GM23248 (cell line): ENCODE data around the gene ZNF467. TPM values are rescaled to one million over a fixed set of nuclear protein-coding genes. Genes with fewer than 3 reads are reported as not detected.

Experiments used
- DNase-seq: peaks from one replicate; pipeline ENCODE4 v3.0.0-alpha.2; 2015
- H2AFZ ChIP-seq: fragments of 200-600 bp; sonication (generic); 2 replicates; pipeline ENCODE4 v1.6.1; 2016; ENCODE audit warnings: antibody characterized with exemption
- H3F3A ChIP-seq: fragments of 200-600 bp; sonication (generic); 2 replicates; pipeline ENCODE4 v1.6.1; 2016; ENCODE audit warnings: mild to moderate bottlenecking, antibody characterized with exemption, mixed run types; ENCODE audit not compliant: insufficient read depth
- H3K27ac ChIP-seq: fragments of 200-600 bp; sonication (generic); 2 replicates; pipeline ENCODE4 v1.5.1; 2016; ENCODE audit warnings: mild to moderate bottlenecking
- H3K27me3 ChIP-seq: fragments of 200-600 bp; sonication (generic); replicated peaks from 2 replicates; pipeline ENCODE4 v1.6.1; 2016; ENCODE audit warnings: mild to moderate bottlenecking; ENCODE audit not compliant: insufficient read depth
- H3K36me3 ChIP-seq: fragments of 200-600 bp; sonication (generic); 2 replicates; pipeline ENCODE4 v1.6.1; 2016; ENCODE audit warnings: low read depth, mild to moderate bottlenecking
- H3K4me1 ChIP-seq: fragments of 200-600 bp; sonication (generic); 2 replicates; pipeline ENCODE4 v1.6.1; 2016; ENCODE audit warnings: mild to moderate bottlenecking; ENCODE audit not compliant: insufficient read depth
- H3K4me2 ChIP-seq: fragments of 200-600 bp; sonication (generic); one replicate; pipeline ENCODE4 v1.6.1; 2016; ENCODE audit warnings: mild to moderate bottlenecking; ENCODE audit not compliant: unreplicated experiment
- H3K4me3 ChIP-seq: fragments of 200-600 bp; sonication (generic); 2 replicates; pipeline ENCODE4 v1.5.1; 2016; ENCODE audit warnings: mild to moderate bottlenecking
- H3K79me2 ChIP-seq: fragments of 200-600 bp; sonication (generic); 2 replicates; pipeline ENCODE4 v1.6.1; 2016; ENCODE audit warnings: mild to moderate bottlenecking; ENCODE audit not compliant: insufficient read depth
- H3K9ac ChIP-seq: fragments of 200-600 bp; sonication (generic); 2 replicates; pipeline ENCODE4 v1.6.1; 2016; ENCODE audit warnings: mild to moderate bottlenecking
- H3K9me2 ChIP-seq: fragments of 200-600 bp; sonication (generic); 2 replicates; pipeline ENCODE4 v1.6.1; 2016; ENCODE audit warnings: mixed run types, mild to moderate bottlenecking, moderate library complexity; ENCODE audit not compliant: insufficient read depth
- H3K9me3 ChIP-seq: fragments of 200-600 bp; sonication (generic); one replicate; pipeline ENCODE4 v1.6.1; 2017; ENCODE audit warnings: low read depth
- H4K20me1 ChIP-seq: fragments of 200-600 bp; sonication (generic); 2 replicates; pipeline ENCODE4 v1.6.0; 2016; ENCODE audit not compliant: insufficient read depth
- EZH2 ChIP-seq: fragments of 200-600 bp; sonication (generic); IDR thresholded peaks from 2 replicates; pipeline ENCODE4 v1.6.1; 2018; ENCODE audit warnings: antibody characterized with exemption, mild to moderate bottlenecking; ENCODE audit not compliant: insufficient read depth, poor library complexity, severe bottlenecking
- EZH2phosphoT487 ChIP-seq: fragments of 200-600 bp; sonication (generic); IDR thresholded peaks from 2 replicates; pipeline ENCODE4 v1.6.1; 2018; ENCODE audit warnings: antibody characterized with exemption, moderate library complexity, mild to moderate bottlenecking, low read depth; ENCODE audit not compliant: insufficient read depth
- WGBS, 2 experiments: methylation state at CpG; one replicate each; pipeline ENCODE4 v1.1.6; 2015 to 2017; ENCODE audit warnings: low lambda C conversion rate in 2 of 2, low coverage in 1 of 2; ENCODE audit errors: missing lambda C conversion rate in 2 of 2; 5-methylcytosine and 5-hydroxymethylcytosine counted together
- in situ Hi-C: fragments of 300-500 bp; cut with MboI; formaldehyde crosslinking; loops from 2 replicates; pipeline ENCODE4 v1.15.0; 2020
- polyA plus RNA-seq: library from polyadenylated mRNA; unstranded; fragments of >200 nt; fragmentation: Nextera tagmentation; extraction: Ambion mirVana; gene quantifications from 2 replicates; pipeline ENCODE4 v1.2.1, GENCODE V29; 2016
- total RNA-seq: library from RNA; depleted of rRNA; stranded (reverse); fragments of >200 nt; shearing (Covaris generic); gene quantifications from 2 replicates; pipeline ENCODE4 v1.2.3, GENCODE V29; 2014

Gene ZNF467
- total and polyA plus RNA-seq, 2 experiments from 2014 or later = not detected

DNA sequence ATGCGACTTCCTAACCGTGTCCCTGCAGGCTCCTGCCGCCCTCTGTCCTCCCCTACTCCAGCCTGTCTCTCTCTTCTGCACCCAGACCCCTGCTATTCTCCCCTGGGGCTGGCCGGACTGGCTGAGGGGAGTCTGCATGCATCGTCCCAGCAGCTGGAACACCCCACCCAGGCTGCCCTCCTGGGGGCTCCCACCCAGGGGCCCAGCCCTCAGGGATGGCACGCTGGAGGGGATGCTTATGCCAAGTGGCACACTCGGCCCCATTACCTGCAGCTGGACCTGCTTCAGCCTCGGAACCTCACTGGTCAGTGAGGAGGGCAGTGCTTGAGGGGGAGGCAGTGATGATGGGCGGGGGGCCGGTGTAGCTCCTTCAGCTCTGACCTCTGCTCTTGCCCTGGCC lies 21.7 kb upstream of the ZNF467 start:
- Histone ChIP-seq H3F3A (no peaks in the 10 kb centered on the region), H3K27ac (no peak overlapping the region), H4K20me1 (no peaks in the 10 kb centered on the region), H3K27me3 (peaks cover 19% of the 10 kb centered on the region; the same call in 1 of the 2 replicates), H3K4me1 (no peaks in the 10 kb centered on the region), H3K4me3 (no peak overlapping the region), H3K79me2 (no peaks in the 10 kb centered on the region), H3K9me3 (no peaks in the 10 kb centered on the region), H3K36me3 (no peaks in the 10 kb centered on the region), H2AFZ (no peak overlapping the region), H3K9me2 (no peaks in the 10 kb centered on the region), H3K9ac (no peak overlapping the region), H3K4me2 (no peak overlapping the region)
- DNase-seq = no peak
- in situ Hi-C loops = no loop called here
- TF ChIP-seq EZH2 (no peak), EZH2phosphoT487 (no peak)
- 44 to 50% methylated on average over 9 to 10 of the region's 10 CpGs for WGBS, 2 experiments

DNA sequence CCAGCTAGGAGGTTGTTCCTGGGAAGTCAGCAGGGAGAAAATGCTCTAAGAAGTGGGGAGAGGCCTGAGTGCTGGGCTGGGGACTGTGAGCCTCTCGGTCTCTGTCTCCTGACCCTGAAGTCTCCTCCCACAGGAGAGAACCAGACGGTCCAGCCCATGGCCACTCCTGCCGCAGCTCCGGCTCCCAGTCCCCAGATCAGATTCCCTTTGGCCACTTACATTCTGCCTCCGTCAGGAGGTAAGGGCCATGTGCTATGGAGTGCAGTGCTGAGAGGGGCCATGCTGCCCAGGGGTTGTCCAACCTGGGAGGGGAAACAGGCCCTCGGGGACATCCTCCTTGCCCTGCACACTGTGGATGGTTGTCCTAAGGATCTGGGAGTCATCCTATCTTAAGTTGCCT lies 21.3 kb upstream of the ZNF467 start:
- Histone ChIP-seq H3K4me2 (no peak overlapping the region), H3K27me3 (peaks cover 22% of the 10 kb centered on the region), H2AFZ (no peak overlapping the region), H3K79me2 (no peaks in the 10 kb centered on the region), H3K9me2 (no peaks in the 10 kb centered on the region), H3K27ac (no peak overlapping the region), H3F3A (no peaks in the 10 kb centered on the region), H3K9me3 (no peaks in the 10 kb centered on the region), H3K4me1 (no peaks in the 10 kb centered on the region), H3K36me3 (no peaks in the 10 kb centered on the region), H3K4me3 (no peak overlapping the region), H4K20me1 (no peaks in the 10 kb centered on the region), H3K9ac (no peak overlapping the region)
- in situ Hi-C loops = no loop called here
- no peak for TF ChIP-seq EZH2phosphoT487
- TF ChIP-seq EZH2 = no peak
- no peak for DNase-seq
- WGBS, 2 experiments = 5 to 13% methylated on average over 6 of the region's 6 CpGs

DNA sequence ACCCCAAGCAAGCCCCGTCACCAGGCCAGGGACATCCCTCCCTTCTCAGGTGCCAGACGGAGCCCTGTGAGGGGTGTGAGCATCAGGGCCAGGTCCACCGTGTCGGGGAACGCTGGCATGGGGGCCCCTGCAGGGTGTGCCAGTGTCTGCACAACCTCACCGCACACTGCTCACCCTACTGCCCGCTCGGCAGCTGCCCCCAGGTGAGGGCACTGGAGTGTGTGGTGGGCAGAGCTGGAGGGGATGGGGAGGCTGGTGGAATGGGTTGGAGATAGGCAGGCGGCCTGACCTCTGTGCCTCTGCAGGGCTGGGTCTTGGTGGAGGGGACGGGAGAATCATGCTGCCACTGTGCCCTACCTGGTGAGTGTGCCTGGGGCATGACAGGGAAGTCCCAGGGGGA lies 19.9 kb upstream of the ZNF467 start:
- Histone ChIP-seq H2AFZ (no peak overlapping the region), H3K4me3 (no peak overlapping the region), H3K9ac (no peak overlapping the region), H3K79me2 (no peaks in the 10 kb centered on the region), H3K4me1 (no peaks in the 10 kb centered on the region), H3K27me3 (peaks cover 27% of the 10 kb centered on the region), H3F3A (no peaks in the 10 kb centered on the region), H4K20me1 (no peaks in the 10 kb centered on the region), H3K9me3 (no peaks in the 10 kb centered on the region), H3K27ac (no peak overlapping the region), H3K9me2 (no peaks in the 10 kb centered on the region), H3K4me2 (no peak overlapping the region), H3K36me3 (no peaks in the 10 kb centered on the region)
- in situ Hi-C loops = no loop called here
- 42 to 51% methylated on average over 9 to 10 of the region's 10 CpGs for WGBS, 2 experiments
- DNase-seq = no peak
- TF ChIP-seq EZH2phosphoT487 (no peak), EZH2 (no peak)

- no peaks in the 10 kb centered on the region for H3K9me2 ChIP-seq
- H3K27ac ChIP-seq = no peak overlapping the region
- DNase-seq = no peak
- no peak overlapping the region for H2AFZ ChIP-seq
- H3K4me2 ChIP-seq = no peak overlapping the region
- no peak overlapping the region for H3K9ac ChIP-seq
- 56 to 64% methylated on average over 15 of the region's 15 CpGs for WGBS, 2 experiments
- in situ Hi-C loops = no loop called here
- no peaks in the 10 kb centered on the region for H3F3A ChIP-seq
- no peaks in the 10 kb centered on the region for H3K36me3 ChIP-seq
- H3K4me1 ChIP-seq = no peaks in the 10 kb centered on the region
- peaks cover 36% of the 10 kb centered on the region for H3K27me3 ChIP-seq
- H3K79me2 ChIP-seq = no peaks in the 10 kb centered on the region
- H4K20me1 ChIP-seq = no peaks in the 10 kb centered on the region
- no peak overlapping the region for H3K4me3 ChIP-seq
- TF ChIP-seq EZH2phosphoT487 = no peak
- no peak for TF ChIP-seq EZH2
- H3K9me3 ChIP-seq = no peaks in the 10 kb centered on the region
Measured at GRCh38 chr7:149792220-149792595, 18.8 kb upstream of the ZNF467 start.
